Measurements from ENCODE around the gene CHRDL2. TPM values are rescaled to one million over a fixed set of nuclear protein-coding genes. Genes with fewer than 3 reads are reported as not detected.
"Not testable (repeated sequence)": the region's sequence is repeated elsewhere in the genome, so short reads cannot be mapped to it uniquely, and the experiment has no call there.

The CHRDL2 gene
- total RNA-seq, 2 donors from 2014 or later, result not detected

DNA sequence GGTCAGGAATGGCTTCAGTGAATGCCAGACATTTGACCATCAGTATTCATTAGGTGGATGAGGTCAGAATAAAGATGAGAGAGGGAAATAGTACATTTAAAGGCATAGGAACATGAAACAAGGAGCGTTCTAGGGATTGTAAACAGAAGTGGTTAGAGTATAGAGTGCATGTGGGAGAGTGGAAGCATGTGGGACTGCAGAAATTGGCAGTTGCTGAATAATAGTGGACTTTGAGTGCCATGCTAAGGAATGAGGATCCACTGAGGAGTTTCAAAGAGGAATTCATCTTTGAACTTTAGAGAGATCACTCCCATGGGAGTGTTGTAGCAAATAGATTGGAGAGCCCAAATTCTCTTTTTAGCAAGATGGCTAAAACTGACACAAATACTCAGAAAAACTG is 25.3 kb upstream of the CHRDL2 start:
- H3K36me3 Mint-ChIP-seq, result peaks cover 6% of the 10 kb centered on the region
- H3K27ac Mint-ChIP-seq, result no peak overlapping the region
- ATAC-seq (no peak), DNase-seq (ENCODE audit: low spot score) (no peak)
- H3K27me3 Mint-ChIP-seq, result no peaks in the 10 kb centered on the region
- H3K9me3 Mint-ChIP-seq, result no peaks in the 10 kb centered on the region
- H3K4me3 Mint-ChIP-seq, result no peak overlapping the region
- peaks cover 22 to 32% of the 10 kb centered on the region in 2 donors for H3K4me1 Mint-ChIP-seq (ENCODE audit: low read depth in 2 of 2)

DNA sequence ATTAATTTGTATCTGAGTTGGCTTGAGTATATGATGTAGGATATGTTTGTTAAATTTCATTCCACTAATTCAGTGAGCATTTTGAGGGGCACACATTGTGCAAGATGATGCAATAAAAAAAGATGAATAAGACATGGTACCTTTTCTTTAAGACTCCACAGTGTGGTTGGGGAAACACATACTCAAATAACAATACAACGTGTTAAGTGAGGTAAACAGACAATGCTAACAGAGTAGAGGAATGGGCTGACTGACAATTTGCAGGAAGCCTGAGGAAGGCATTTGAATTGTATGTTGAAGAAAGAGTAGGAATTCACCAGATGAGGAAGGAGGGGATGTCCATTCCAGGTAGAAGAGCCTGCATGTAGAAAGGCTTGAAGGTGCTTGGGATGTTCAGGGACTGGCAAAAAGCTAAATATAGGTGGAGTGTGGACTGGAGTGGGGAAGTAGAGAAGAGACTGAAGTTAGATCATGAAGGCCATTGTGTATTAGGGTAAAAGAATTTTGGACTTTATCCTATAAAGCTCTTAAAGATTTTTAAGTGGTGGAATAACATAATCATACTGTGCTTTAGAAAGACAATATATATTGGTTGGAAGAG is 24.3 kb upstream of the CHRDL2 start:
- Mint-ChIP-seq H3K27ac (peak overlapping the region; percentile 38 to 39), H3K27me3 (no peaks in the 10 kb centered on the region), H3K4me1 (ENCODE audit: low read depth in 2 of 2) (peaks cover 27 to 37% of the 10 kb centered on the region in 2 donors), H3K36me3 (peaks cover 6% of the 10 kb centered on the region), H3K4me3 (peak overlapping the region; percentile 30), H3K9me3 (no peaks in the 10 kb centered on the region)
- ATAC-seq (peak; percentile 81 to 85), DNase-seq (ENCODE audit: low spot score) (no peak)

DNA sequence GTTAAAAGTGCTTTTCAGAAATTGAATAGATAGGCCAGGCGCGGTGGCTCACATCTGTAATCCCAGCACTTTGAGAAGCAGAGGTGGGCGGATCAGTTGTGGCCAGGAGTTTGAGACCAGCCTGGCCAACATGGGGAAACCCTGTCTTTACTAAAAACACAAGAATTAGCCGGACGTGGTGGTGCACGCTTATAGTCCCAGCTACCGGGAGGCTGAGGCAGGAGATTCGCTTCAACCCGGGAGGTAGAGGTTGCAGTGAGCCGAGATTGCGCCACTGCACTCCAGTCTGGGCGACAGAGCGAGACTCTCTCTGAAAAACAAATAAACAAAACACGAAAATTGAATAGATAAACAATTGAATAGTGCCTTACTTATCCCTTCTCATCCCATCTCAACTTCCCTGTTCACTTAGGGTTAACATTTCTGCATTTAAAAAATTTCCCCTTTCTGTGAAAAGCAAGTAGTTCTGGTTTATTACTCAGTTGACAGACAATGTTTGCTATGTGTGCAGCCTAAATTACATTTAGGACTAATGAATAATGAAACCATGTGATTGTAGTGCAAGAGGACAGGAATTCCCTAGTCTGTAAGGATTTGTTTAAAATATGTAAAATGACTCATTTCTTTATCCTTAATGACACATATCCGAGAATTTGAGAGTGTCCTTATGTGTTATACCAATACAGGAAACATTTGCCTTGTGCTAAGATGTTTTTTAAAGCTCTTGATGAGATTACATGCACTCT is 23.5 kb upstream of the CHRDL2 start:
- peak overlapping the region; percentile 38 to 39 for H3K27ac Mint-ChIP-seq
- H3K27me3 Mint-ChIP-seq, result no peaks in the 10 kb centered on the region
- ATAC-seq (peak; percentile 70 to 81), DNase-seq (ENCODE audit: low spot score) (no peak)
- peaks cover 6% of the 10 kb centered on the region for H3K36me3 Mint-ChIP-seq
- H3K9me3 Mint-ChIP-seq, result no peaks in the 10 kb centered on the region
- H3K4me1 Mint-ChIP-seq (ENCODE audit: low read depth in 2 of 2), result peaks cover 31 to 44% of the 10 kb centered on the region in 2 donors
- peak overlapping the region; percentile 30 for H3K4me3 Mint-ChIP-seq

DNA sequence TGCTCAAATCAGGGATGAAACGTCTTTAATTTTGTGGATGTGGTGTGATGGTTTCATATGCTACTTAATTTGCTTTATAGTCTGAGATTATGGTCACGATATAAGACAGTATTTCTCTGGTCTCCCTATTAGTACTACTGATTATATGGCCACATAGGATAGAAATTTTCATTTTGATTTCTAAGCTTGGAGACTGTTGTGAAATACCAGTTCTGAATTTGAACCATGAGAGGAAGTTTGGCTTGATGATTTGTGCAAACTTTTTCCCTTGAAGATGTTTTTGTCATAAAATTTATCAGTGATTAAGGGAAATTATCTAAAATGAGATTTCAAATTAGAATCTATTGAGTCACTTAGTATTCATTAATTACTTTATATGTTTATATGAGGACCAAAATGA is 20.1 kb upstream of the CHRDL2 start:
- ATAC-seq, result no peak
- Mint-ChIP-seq H3K27ac (peak overlapping the region in 1 of 2 donors; percentile 81), H3K4me3 (peak overlapping the region; percentile 38), H3K36me3 (peaks cover 1% of the 10 kb centered on the region), H3K4me1 (ENCODE audit: low read depth in 2 of 2) (peaks cover 43 to 56% of the 10 kb centered on the region in 2 donors), H3K9me3 (no peaks in the 10 kb centered on the region), H3K27me3 (no peaks in the 10 kb centered on the region)
- no peak for DNase-seq (ENCODE audit: low spot score)

DNA sequence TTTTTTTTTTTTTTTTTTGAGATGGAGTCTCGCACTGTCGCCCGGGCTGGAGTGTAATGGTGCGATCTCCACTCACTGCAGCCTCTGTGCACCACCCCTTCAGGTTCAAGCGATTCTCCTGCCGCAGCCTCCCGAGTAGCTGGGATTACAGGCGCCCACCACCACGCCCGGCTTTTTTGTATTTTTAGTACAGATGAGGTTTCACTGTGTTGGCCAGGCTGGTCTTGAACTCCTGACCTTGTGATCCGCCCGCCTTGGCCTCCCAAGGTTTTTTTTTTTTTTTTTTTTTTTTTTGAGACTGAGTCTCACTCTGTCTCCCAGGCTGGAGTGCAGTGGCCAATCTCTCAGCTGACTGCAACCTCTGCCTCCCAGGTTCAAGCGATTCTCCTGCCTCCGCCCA is 19.4 kb upstream of the CHRDL2 start:
- not testable (repeated sequence) for H3K9me3 Mint-ChIP-seq; DNase-seq (ENCODE audit: low spot score); H3K27me3 Mint-ChIP-seq; ATAC-seq; H3K36me3 Mint-ChIP-seq
- Mint-ChIP-seq H3K4me3 (peak overlapping the region; percentile 38), H3K27ac (peak overlapping the region in 1 of 2 donors; percentile 81), H3K4me1 (ENCODE audit: low read depth in 2 of 2) (peaks cover 38 to 50% of the 10 kb centered on the region in 2 donors)

DNA sequence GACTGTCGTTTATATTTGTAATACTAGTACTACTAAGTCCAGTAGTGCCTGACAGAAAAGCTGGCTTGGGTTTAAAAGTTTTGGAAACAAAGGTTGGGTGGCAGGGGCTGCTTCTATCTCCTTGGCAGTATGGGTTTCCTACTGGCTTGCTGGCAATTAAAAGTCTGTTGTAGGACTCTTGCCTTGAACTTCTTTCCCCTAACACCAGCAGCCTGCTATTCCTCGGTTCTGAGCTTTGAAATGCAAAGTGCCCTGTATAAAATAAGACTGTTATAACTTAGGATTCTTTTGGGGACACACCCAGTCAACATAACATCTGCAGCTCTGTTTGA is 18.7 kb upstream of the CHRDL2 start:
- Mint-ChIP-seq H3K27ac (peak overlapping the region; percentile 81 to 84), H3K9me3 (no peaks in the 10 kb centered on the region), H3K4me3 (peak overlapping the region; percentile 96), H3K27me3 (no peaks in the 10 kb centered on the region), H3K36me3 (no peaks in the 10 kb centered on the region), H3K4me1 (ENCODE audit: low read depth in 2 of 2) (peaks cover 32 to 43% of the 10 kb centered on the region in 2 donors)
- DNase-seq (ENCODE audit: low spot score), result no peak
- ATAC-seq, result no peak

DNA sequence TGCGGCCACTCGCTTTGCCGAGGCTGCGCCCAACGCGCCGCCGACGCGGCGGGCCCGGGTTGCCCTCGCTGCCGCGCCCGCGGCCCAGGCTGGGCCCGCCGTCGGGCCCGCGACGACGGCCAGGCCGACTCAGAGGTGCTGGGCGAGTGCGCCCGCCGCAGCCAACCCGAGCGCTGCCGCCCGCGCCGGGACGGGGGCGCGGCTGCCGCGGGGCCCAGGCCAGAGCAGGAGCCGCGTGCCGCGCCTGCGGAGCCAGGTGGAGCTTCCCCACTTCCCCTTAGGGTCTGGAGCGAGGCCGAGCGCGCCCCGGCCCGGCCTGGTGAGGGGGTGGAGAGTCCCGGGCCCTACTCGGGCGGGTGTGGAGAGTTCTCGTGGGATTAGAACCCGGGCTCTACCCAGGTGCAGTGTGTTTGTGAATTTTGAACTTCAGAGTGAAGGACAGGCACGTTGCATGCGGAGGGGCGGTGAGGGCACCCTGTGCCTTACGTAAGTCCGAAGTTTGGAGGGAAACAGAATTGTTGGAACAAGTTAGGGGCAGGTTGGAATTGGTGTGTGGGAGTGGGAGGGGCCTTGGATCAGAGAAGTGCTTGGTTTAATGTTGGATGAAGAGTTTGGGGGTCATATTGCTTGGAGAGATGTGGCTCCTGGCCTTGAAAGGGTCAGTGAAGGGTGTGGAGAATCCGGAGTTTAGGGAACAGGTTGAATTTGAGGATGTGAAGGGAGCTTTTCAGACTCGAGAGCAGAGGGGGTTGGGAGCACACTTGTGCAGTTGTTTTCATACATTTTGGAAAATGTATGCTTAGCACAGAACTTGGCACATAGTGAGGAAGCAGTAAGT is 18.1 kb upstream of the CHRDL2 start:
- Mint-ChIP-seq H3K36me3 (no peaks in the 10 kb centered on the region), H3K4me1 (ENCODE audit: low read depth in 2 of 2) (peaks cover 29 to 37% of the 10 kb centered on the region in 2 donors)

DNA sequence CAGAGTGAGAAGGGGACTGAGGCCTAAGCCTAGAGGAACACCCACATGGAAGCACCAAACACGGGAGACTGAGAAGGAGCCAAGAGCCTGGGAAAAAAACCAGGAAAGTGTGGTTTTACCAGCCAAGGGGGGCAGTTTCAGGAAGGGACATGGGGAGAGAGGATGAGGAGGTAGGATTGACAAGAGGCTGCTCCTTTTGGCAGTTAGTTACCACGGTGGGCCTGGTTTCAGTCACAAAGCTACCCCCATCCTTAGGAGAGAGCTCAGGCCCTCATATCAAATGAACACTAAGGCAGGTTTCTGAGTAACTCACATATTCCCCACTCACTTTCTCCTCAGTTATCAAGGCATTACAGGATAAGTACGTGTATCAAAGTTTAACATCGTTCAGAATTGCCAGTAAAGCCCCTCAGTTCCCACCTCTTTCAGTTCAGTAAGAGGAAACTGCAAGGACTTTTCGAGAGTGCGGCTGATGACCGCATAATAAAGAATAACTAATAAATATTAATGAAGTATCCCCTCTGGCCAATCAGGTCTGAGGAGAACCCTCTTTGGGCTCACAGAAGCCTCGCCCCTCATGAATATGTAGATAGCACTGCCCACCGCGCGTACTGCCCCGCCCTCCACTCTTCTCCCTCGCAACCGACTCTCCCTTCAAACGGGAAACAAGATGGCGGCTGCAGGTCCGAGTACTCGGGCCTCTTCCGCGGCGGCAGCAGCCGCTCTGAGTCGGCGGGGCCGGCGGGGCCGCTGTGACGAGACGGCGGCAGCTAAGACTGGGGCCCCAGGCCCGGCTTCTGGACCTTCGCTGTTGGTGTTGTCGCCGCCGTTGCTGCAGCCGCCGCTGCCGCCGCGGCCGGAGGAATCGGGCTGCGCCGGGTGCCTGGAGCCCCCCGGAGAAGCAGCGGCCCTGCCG is 17.2 kb upstream of the CHRDL2 start, which contains the start of gene RNF169:
Gene RNF169, plus strand, starts transcription at position 639 of the 916 bp plus-strand sequence. Its CDS starts 32 bp downstream, at position 671.
- Mint-ChIP-seq H3K27ac (peak within 1 kb of the TSS; percentile 84), H3K4me1 (ENCODE audit: low read depth in 2 of 2) (peaks cover 29% of the 10 kb centered on the region in 2 donors), H3K27me3 (no peaks in the 10 kb centered on the region), H3K4me3 (peak within 1 kb of the TSS; percentile 96), H3K36me3 (no peaks in the 10 kb centered on the region), H3K9me3 (no peaks in the 10 kb centered on the region)
- peak; percentile 95 for DNase-seq (ENCODE audit: low spot score)
- ATAC-seq, result peak; percentile 99

More for the DNA sequence above, 18.1 kb upstream of the CHRDL2 start:
- DNase-seq (ENCODE audit: low spot score), result peak; percentile 71
- H3K27me3 Mint-ChIP-seq, result no peaks in the 10 kb centered on the region
- H3K9me3 Mint-ChIP-seq, result no peaks in the 10 kb centered on the region
- ATAC-seq, result peak; percentile 80 to 85
- H3K4me3 Mint-ChIP-seq, result peak overlapping the region; percentile 96
- H3K27ac Mint-ChIP-seq, result peak overlapping the region; percentile 81 to 84

DNA sequence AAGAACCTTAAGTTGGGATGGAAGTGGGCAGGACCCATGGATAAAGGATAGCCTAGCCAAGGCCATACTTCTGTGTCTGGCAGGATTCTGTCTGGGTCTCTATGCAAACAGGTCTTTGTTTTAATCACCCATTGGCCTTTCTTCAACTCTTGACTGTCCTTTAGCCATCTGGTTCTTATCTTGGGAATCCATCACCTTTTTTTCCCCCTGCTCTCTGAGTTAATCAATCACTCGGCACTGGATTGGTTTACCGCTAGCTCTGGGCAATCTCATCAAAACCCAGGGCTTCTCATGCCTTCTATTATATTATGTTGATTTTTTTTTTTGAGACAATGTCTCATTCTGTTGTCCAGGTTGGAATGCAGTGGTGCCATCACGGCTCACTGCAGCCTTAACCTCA is 15.6 kb upstream of the CHRDL2 start:
- H3K36me3 Mint-ChIP-seq, result no peaks in the 10 kb centered on the region
- peaks cover 25 to 29% of the 10 kb centered on the region in 2 donors for H3K4me1 Mint-ChIP-seq (ENCODE audit: low read depth in 2 of 2)
- no peaks in the 10 kb centered on the region for H3K27me3 Mint-ChIP-seq
- no peak overlapping the region for H3K4me3 Mint-ChIP-seq
- H3K9me3 Mint-ChIP-seq, result no peaks in the 10 kb centered on the region
- ATAC-seq (no peak), DNase-seq (ENCODE audit: low spot score) (no peak)
- peak overlapping the region; percentile 82 to 84 for H3K27ac Mint-ChIP-seq

DNA sequence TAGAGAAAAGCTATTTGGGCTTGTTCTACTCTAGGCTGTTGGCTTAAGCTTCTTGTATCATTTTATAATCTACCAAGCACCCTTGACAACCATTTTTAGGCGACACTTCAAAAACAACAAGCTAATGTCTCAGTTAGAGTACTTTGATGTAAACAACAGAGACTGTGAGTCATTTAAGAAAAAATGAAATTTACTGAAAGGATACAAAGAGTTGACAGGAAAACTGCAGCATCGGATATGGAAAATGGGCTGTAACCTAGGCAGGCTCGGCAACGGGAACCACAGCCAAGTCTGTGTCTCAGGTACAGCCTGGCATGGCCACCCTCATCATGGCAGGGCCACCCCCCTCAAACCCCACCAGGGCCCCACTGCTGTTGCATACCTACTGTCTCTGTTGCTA is 13.1 kb upstream of the CHRDL2 start:
- DNase-seq (ENCODE audit: low spot score), result no peak
- Mint-ChIP-seq H3K27ac (no peak overlapping the region), H3K9me3 (no peaks in the 10 kb centered on the region), H3K4me1 (ENCODE audit: low read depth in 2 of 2) (peaks cover 12 to 22% of the 10 kb centered on the region in 2 donors), H3K27me3 (peaks cover 1 to 3% of the 10 kb centered on the region in 2 donors), H3K36me3 (no peaks in the 10 kb centered on the region), H3K4me3 (no peak overlapping the region)
- no peak for ATAC-seq

DNA sequence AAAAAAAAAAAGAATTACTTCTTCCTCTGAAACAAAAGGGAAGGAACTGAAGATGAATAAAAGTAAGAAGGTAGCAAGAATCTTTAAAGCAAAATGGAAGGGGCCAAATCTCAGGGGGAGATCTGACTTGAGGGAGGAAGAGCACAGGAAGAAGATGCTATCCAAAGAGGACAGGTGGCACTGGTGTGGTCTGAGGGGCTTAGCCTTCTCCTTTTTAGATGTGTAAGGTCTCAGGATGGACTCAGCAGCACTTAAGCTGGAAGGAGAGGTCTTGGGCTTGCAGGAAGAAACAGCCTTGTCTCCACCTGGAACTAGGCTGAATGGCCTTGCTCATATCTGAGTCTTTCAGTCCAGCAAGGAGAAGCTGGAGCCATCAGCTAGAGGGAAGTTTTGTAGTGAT is 12.4 kb upstream of the CHRDL2 start:
- Mint-ChIP-seq H3K27ac (no peak overlapping the region), H3K36me3 (no peaks in the 10 kb centered on the region), H3K4me1 (ENCODE audit: low read depth in 2 of 2) (peaks cover 12 to 24% of the 10 kb centered on the region in 2 donors), H3K27me3 (peaks cover 6 to 9% of the 10 kb centered on the region in 2 donors), H3K9me3 (no peaks in the 10 kb centered on the region), H3K4me3 (no peak overlapping the region)
- ATAC-seq (no peak), DNase-seq (ENCODE audit: low spot score) (no peak)

DNA sequence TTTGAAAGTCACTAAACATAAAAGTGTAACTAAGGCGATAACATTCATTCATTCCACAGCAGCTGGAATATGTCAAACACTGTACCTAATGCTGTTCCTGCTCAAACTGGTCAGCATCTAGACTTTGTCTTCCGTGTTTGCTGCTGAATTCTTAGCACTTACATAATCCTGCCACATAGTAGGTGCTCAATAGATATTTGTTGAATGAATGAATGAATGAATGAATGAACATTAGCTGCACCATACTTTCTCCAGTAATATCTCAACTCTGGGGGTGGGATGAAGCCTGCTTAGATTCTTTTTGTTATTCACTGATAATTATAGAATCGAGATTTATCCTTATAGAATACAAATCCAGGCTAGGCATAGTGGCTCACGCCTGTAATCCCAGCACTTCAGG is 10.8 kb upstream of the CHRDL2 start:
- Mint-ChIP-seq H3K27ac (no peak overlapping the region), H3K4me1 (ENCODE audit: low read depth in 2 of 2) (peaks cover 0 to 13% of the 10 kb centered on the region in 2 donors), H3K36me3 (no peaks in the 10 kb centered on the region), H3K27me3 (peaks cover 11 to 20% of the 10 kb centered on the region in 2 donors), H3K9me3 (no peaks in the 10 kb centered on the region), H3K4me3 (no peak overlapping the region)
- DNase-seq (ENCODE audit: low spot score) (no peak), ATAC-seq (no peak)

Measured in natural killer cell treated with Interleukin-12 subunit alpha and Interleukin-12 subunit beta and Interleukin-15 and Interleukin-18, amount 100 ng/mL, for 72 hours (primary cell).